Liver (tissue), 9 donors: ENCODE measurements around the gene KRTAP3-2. TPM values are rescaled to one million over a fixed set of nuclear protein-coding genes. Genes with fewer than 3 reads are reported as not detected.

Source experiments
- DNase-seq: peaks from one replicate; pipeline ENCODE4 v3.0.0-alpha.2; 2017; ENCODE audit warnings: low spot score
- H3K27ac ChIP-seq, 2 donors: one replicate each; pipeline ENCODE4 v1.7.0; 2013; ENCODE audit warnings: inconsistent platforms in 2 of 2, low read length in 2 of 2, control low read depth in 1 of 2, low read depth in 1 of 2, mild to moderate bottlenecking in 1 of 2
- H3K27me3 ChIP-seq, 4 donors: one replicate each; pipeline versions ENCODE4 v1.6.1 to v1.7.0; 2013; ENCODE audit warnings: low read length in 3 of 4, inconsistent platforms in 1 of 4, mild to moderate bottlenecking in 1 of 4, moderate library complexity in 1 of 4; ENCODE audit not compliant: control insufficient read depth in 4 of 4, insufficient read depth in 4 of 4
- H3K36me3 ChIP-seq, 4 donors: one replicate each; pipeline versions ENCODE4 v1.6.1 to v1.7.0; 2013; ENCODE audit warnings: low read length in 3 of 4, mild to moderate bottlenecking in 3 of 4, low read depth in 1 of 4, moderate library complexity in 1 of 4; ENCODE audit not compliant: control insufficient read depth in 4 of 4, insufficient read depth in 3 of 4
- H3K4me1 ChIP-seq, 4 donors: one replicate each; pipeline versions ENCODE4 v1.6.1 to v1.7.0; 2013; ENCODE audit warnings: low read length in 3 of 4, mild to moderate bottlenecking in 3 of 4, moderate library complexity in 1 of 4; ENCODE audit not compliant: control insufficient read depth in 4 of 4, insufficient read depth in 4 of 4
- H3K4me3 ChIP-seq, 3 donors: one replicate each; pipeline versions ENCODE4 v1.6.1 to v1.7.0; 2013; ENCODE audit warnings: low read length in 3 of 3, control low read depth in 1 of 3, low read depth in 1 of 3, mild to moderate bottlenecking in 1 of 3
- H3K9ac ChIP-seq, 2 donors: one replicate each; pipeline ENCODE4 v1.7.0; 2013; ENCODE audit warnings: low read length in 2 of 2, mild to moderate bottlenecking in 2 of 2, moderate library complexity in 2 of 2, control low read depth in 1 of 2, low read depth in 1 of 2
- H3K9me3 ChIP-seq, 4 donors: one replicate each; pipeline versions ENCODE4 v1.6.1 to v1.7.0; 2013; ENCODE audit warnings: low read length in 3 of 4; ENCODE audit not compliant: control insufficient read depth in 4 of 4
- EGR1 ChIP-seq, 2 donors: IDR thresholded peaks; 2 replicates each; pipeline ENCODE4 v1.6.1; 2016 to 2018; ENCODE audit warnings: antibody characterized with exemption in 2 of 2, low read depth in 2 of 2
- FOXA1 ChIP-seq: IDR thresholded peaks from 2 replicates; pipeline ENCODE4 v1.6.1; 2016; ENCODE audit warnings: antibody characterized with exemption
- FOXA2 ChIP-seq: IDR thresholded peaks from 2 replicates; pipeline ENCODE4 v1.6.1; 2016; ENCODE audit warnings: antibody characterized with exemption
- GABPA ChIP-seq, 2 donors: IDR thresholded peaks in 1 of 2; conservative IDR thresholded peaks in 1 of 2; 2 replicates each; pipeline ENCODE4 v1.6.1; 2016; ENCODE audit warnings: antibody characterized with exemption in 2 of 2, mild to moderate bottlenecking in 1 of 2, moderate library complexity in 1 of 2
- HNF4A ChIP-seq, 2 donors: conservative IDR thresholded peaks; 2 replicates each; pipeline ENCODE4 v1.6.1; 2016; ENCODE audit warnings: antibody characterized with exemption in 2 of 2, mild to moderate bottlenecking in 2 of 2
- HNF4G ChIP-seq: IDR thresholded peaks from 2 replicates; pipeline ENCODE4 v1.6.1; 2016; ENCODE audit warnings: antibody characterized with exemption
- JUND ChIP-seq, 2 donors: IDR thresholded peaks; 2 replicates each; pipeline ENCODE4 v1.6.1; 2016; ENCODE audit warnings: antibody characterized with exemption in 2 of 2
- NR2F2 ChIP-seq: IDR thresholded peaks from 2 replicates; pipeline ENCODE4 v1.6.1; 2016; ENCODE audit warnings: antibody characterized with exemption
- RAD21 ChIP-seq, 2 donors: IDR thresholded peaks; 2 replicates each; pipeline ENCODE4 v1.6.1; 2016; ENCODE audit warnings: antibody characterized with exemption in 2 of 2, mild to moderate bottlenecking in 2 of 2
- RXRA ChIP-seq, 2 donors: IDR thresholded peaks; 2 replicates each; pipeline ENCODE4 v1.6.1; 2017 to 2018; ENCODE audit warnings: antibody characterized with exemption in 2 of 2, mild to moderate bottlenecking in 1 of 2
- SP1 ChIP-seq: IDR thresholded peaks from 2 replicates; pipeline ENCODE4 v1.6.1; 2018; ENCODE audit warnings: antibody characterized with exemption, mild to moderate bottlenecking
- TAF1 ChIP-seq: conservative IDR thresholded peaks from 2 replicates; pipeline ENCODE4 v1.6.1; 2016; ENCODE audit warnings: antibody characterized with exemption, mild to moderate bottlenecking
- YY1 ChIP-seq: IDR thresholded peaks from 2 replicates; pipeline ENCODE4 v1.6.1; 2016; ENCODE audit warnings: antibody characterized with exemption, mild to moderate bottlenecking
- WGBS: extraction: QIAGEN DNeasy Blood & Tissue Kit; methylation state at CpG from one replicate; pipeline ENCODE4 v1.1.7; 2013; 5-methylcytosine and 5-hydroxymethylcytosine counted together
- polyA plus RNA-seq, 2 donors: library from polyadenylated mRNA; stranded (reverse) in 1 of 2; unstranded in 1 of 2; fragments of 200-250 nt in 1 of 2; fragments of >200 nt in 1 of 2; fragmentation: Nextera tagmentation in 1 of 2; extraction: Ambion mirVana in 1 of 2; gene quantifications; one replicate each; pipeline versions ENCODE4 v1.2.1 to v1.2.3, GENCODE V29; 2013 to 2015
- total RNA-seq, 2 donors: library from RNA; depleted of rRNA; stranded (reverse); fragments of >200 nt; gene quantifications; one replicate each; pipeline ENCODE4 v1.2.3, GENCODE V29; 2014
- TF ChIP-seq, protein P1 (sequence below): fragments of 150-350 bp; IDR thresholded peaks from 2 replicates; pipeline ENCODE4 v1.5.1; 2017; ENCODE audit warnings: improper control_type of control experiment, low read depth, low read length; ENCODE audit not compliant: missing input control
- TF ChIP-seq, protein P2 (sequence below): IDR thresholded peaks from 2 replicates; pipeline ENCODE4 v1.6.1; 2016; ENCODE audit warnings: antibody characterized with exemption
- TF ChIP-seq, protein P3 (sequence below): IDR thresholded peaks from 2 replicates; pipeline ENCODE4 v1.6.1; 2016; ENCODE audit warnings: antibody characterized with exemption
- TF ChIP-seq, protein P4 (sequence below): IDR thresholded peaks from 2 replicates; pipeline ENCODE4 v1.6.1; 2016; ENCODE audit warnings: antibody characterized with exemption, mild to moderate bottlenecking
- TF ChIP-seq, protein P5 (sequence below): IDR thresholded peaks from 2 replicates; pipeline ENCODE4 v1.6.1; 2016; ENCODE audit warnings: antibody characterized with exemption
- donor health status: healthy.
- donor health status: healthy.
- donor health status: healthy.
- donor health status: healthy.
- donor health status: healthy.

KRTAP3-2 gene
- total and polyA plus RNA-seq, 4 donors: not detected

DNA sequence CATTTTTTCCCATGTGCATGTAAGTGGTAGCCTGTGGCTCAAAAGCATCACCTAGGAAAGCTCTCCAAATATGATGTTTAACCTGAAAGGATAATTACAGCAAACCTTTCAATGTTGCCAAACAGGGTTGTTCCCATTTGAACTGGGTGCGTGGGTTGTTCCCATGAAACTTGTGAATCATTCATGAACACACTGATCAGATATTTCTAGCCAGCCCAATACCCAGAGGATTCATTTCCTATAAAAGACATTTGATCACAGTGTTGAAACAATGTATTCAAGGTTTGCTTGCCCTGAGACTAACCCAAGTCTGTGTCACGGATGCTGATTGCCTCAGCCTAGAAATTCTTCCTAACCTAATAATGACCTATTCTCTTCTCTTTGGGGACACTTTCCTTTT is 45.8 kb downstream of the KRTAP3-2 start (continued):
- TF ChIP-seq RAD21 (IDR thresholded peaks at IDR 0.05) (no peak), HNF4A (conservative IDR thresholded peaks at IDR 0.05) (no peak), FOXA1 (no peak), EGR1 (IDR thresholded peaks at IDR 0.05; ENCODE audit: low read depth in 2 of 2) (no peak), YY1 (no peak), HNF4G (no peak)
- TF ChIP-seq, protein P1, sequence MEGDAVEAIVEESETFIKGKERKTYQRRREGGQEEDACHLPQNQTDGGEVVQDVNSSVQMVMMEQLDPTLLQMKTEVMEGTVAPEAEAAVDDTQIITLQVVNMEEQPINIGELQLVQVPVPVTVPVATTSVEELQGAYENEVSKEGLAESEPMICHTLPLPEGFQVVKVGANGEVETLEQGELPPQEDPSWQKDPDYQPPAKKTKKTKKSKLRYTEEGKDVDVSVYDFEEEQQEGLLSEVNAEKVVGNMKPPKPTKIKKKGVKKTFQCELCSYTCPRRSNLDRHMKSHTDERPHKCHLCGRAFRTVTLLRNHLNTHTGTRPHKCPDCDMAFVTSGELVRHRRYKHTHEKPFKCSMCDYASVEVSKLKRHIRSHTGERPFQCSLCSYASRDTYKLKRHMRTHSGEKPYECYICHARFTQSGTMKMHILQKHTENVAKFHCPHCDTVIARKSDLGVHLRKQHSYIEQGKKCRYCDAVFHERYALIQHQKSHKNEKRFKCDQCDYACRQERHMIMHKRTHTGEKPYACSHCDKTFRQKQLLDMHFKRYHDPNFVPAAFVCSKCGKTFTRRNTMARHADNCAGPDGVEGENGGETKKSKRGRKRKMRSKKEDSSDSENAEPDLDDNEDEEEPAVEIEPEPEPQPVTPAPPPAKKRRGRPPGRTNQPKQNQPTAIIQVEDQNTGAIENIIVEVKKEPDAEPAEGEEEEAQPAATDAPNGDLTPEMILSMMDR: no peak
- TF ChIP-seq, protein P2, sequence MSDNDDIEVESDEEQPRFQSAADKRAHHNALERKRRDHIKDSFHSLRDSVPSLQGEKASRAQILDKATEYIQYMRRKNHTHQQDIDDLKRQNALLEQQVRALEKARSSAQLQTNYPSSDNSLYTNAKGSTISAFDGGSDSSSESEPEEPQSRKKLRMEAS: no peak

DNA sequence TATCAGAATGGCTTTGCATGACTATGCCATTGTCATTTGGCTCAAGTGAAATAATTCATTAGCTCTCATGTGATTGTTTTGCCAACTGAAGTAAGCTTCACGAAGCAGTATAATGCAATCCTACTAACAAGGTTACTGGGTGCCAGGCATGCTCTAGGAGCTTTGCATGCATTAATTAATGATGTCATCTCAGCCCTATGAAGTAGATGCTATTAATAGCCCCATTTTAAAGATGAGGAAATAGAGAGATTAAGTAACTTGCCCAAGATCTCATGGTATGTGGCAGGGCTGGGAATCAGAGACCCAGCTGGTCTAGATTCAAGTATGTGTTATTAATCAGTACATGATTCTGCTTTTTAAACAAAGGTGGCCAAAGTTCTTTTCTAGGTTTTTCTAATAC is 47.0 kb downstream of the KRTAP3-2 start:
- H3K36me3 ChIP-seq: no peaks in the 10 kb centered on the region
- TF ChIP-seq RAD21 (IDR thresholded peaks at IDR 0.05): no peak
- H3K27me3 ChIP-seq: peaks cover 0 to 4% (median 2%) of the 10 kb centered on the region in 4 donors
- H3K4me1 ChIP-seq: no peaks in the 10 kb centered on the region
- H3K9ac ChIP-seq: no peak overlapping the region
- H3K27ac ChIP-seq: no peak overlapping the region
- DNase-seq: no peak
- no peaks in the 10 kb centered on the region for H3K9me3 ChIP-seq
- WGBS: 68% methylated on average over 1 of the region's 1 CpG
- H3K4me3 ChIP-seq: no peak overlapping the region

DNA sequence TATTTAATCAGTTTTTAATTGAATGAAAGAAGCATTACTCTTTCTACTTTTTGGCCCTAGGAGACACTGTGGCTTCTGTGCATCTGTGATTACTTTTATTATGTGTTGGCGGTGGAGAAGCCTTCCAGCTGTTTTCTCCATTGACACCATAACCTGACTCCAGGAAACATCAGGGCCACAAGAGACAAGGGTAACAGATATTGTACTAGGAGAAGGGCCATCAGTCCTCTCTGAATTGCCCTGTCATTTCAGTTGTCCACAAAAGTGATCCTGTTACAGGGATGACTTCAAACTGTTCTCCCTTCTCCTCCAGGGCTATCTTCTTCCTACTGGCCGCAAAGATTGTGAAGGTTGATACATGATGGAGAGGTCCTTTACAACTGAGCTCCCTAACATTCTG is 47.6 kb downstream of the KRTAP3-2 start:
- H3K9ac ChIP-seq: no peak overlapping the region
- no peaks in the 10 kb centered on the region for H3K4me1 ChIP-seq
- no peaks in the 10 kb centered on the region for H3K36me3 ChIP-seq
- WGBS: 93% methylated on average over 2 of the region's 2 CpGs
- H3K4me3 ChIP-seq: no peak overlapping the region
- no peak for TF ChIP-seq YY1
- TF ChIP-seq NR2F2: no peak
- TF ChIP-seq, protein P2: no peak
- no peak for TF ChIP-seq JUND (IDR thresholded peaks at IDR 0.05)
- no peak for TF ChIP-seq SP1
- no peak for TF ChIP-seq HNF4A (conservative IDR thresholded peaks at IDR 0.05)
- TF ChIP-seq, protein P3, sequence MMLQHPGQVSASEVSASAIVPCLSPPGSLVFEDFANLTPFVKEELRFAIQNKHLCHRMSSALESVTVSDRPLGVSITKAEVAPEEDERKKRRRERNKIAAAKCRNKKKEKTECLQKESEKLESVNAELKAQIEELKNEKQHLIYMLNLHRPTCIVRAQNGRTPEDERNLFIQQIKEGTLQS: no peak
- TF ChIP-seq GABPA (IDR thresholded peaks at IDR 0.05 in 1 of 2, conservative IDR thresholded peaks at IDR 0.05 in 1 of 2): no peak
- TF ChIP-seq, protein P4, sequence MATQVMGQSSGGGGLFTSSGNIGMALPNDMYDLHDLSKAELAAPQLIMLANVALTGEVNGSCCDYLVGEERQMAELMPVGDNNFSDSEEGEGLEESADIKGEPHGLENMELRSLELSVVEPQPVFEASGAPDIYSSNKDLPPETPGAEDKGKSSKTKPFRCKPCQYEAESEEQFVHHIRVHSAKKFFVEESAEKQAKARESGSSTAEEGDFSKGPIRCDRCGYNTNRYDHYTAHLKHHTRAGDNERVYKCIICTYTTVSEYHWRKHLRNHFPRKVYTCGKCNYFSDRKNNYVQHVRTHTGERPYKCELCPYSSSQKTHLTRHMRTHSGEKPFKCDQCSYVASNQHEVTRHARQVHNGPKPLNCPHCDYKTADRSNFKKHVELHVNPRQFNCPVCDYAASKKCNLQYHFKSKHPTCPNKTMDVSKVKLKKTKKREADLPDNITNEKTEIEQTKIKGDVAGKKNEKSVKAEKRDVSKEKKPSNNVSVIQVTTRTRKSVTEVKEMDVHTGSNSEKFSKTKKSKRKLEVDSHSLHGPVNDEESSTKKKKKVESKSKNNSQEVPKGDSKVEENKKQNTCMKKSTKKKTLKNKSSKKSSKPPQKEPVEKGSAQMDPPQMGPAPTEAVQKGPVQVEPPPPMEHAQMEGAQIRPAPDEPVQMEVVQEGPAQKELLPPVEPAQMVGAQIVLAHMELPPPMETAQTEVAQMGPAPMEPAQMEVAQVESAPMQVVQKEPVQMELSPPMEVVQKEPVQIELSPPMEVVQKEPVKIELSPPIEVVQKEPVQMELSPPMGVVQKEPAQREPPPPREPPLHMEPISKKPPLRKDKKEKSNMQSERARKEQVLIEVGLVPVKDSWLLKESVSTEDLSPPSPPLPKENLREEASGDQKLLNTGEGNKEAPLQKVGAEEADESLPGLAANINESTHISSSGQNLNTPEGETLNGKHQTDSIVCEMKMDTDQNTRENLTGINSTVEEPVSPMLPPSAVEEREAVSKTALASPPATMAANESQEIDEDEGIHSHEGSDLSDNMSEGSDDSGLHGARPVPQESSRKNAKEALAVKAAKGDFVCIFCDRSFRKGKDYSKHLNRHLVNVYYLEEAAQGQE: no peak
- no peak for TF ChIP-seq FOXA1
- TF ChIP-seq HNF4G: no peak
- TF ChIP-seq RXRA (IDR thresholded peaks at IDR 0.05): no peak
- no peak for TF ChIP-seq EGR1 (IDR thresholded peaks at IDR 0.05; ENCODE audit: low read depth in 2 of 2)
- no peak for TF ChIP-seq FOXA2
- TF ChIP-seq, protein P5, sequence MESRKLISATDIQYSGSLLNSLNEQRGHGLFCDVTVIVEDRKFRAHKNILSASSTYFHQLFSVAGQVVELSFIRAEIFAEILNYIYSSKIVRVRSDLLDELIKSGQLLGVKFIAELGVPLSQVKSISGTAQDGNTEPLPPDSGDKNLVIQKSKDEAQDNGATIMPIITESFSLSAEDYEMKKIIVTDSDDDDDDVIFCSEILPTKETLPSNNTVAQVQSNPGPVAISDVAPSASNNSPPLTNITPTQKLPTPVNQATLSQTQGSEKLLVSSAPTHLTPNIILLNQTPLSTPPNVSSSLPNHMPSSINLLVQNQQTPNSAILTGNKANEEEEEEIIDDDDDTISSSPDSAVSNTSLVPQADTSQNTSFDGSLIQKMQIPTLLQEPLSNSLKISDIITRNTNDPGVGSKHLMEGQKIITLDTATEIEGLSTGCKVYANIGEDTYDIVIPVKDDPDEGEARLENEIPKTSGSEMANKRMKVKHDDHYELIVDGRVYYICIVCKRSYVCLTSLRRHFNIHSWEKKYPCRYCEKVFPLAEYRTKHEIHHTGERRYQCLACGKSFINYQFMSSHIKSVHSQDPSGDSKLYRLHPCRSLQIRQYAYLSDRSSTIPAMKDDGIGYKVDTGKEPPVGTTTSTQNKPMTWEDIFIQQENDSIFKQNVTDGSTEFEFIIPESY: no peak
- TF ChIP-seq RAD21 (IDR thresholded peaks at IDR 0.05): no peak
- TF ChIP-seq, protein P1: no peak
- TF ChIP-seq TAF1: no peak
- peaks cover 0 to 4% (median 2%) of the 10 kb centered on the region in 4 donors for H3K27me3 ChIP-seq
- no peak for DNase-seq
- no peak overlapping the region for H3K27ac ChIP-seq
- no peaks in the 10 kb centered on the region for H3K9me3 ChIP-seq
